HFF-Myc (cell line): ENCODE results near the gene CDH15.

Experiments used
- DNase-seq: peaks from one replicate; pipeline ENCODE4 v3.0.0-alpha.2; 2011; ENCODE audit warnings: low read depth; ENCODE audit errors: extremely low read depth
- H3K4me3 ChIP-seq: replicated peaks from 2 replicates; pipeline ENCODE4 v1.5.1; 2011; ENCODE audit warnings: low read depth, mild to moderate bottlenecking, control low read depth, low read length
- TF ChIP-seq, protein P1 (sequence below): IDR thresholded peaks from 2 replicates; pipeline ENCODE4 v1.5.1; 2012; ENCODE audit warnings: mild to moderate bottlenecking, low read depth, low read length, control low read depth; ENCODE audit errors: missing control alignments

Gene CDH15

GRCh38 chr16:89177501-89177900 lies 6.0 kb downstream of the CDH15 start:
- DNase-seq, result no peak
- H3K4me3 ChIP-seq, result no peak overlapping the region
- TF ChIP-seq, protein P1, sequence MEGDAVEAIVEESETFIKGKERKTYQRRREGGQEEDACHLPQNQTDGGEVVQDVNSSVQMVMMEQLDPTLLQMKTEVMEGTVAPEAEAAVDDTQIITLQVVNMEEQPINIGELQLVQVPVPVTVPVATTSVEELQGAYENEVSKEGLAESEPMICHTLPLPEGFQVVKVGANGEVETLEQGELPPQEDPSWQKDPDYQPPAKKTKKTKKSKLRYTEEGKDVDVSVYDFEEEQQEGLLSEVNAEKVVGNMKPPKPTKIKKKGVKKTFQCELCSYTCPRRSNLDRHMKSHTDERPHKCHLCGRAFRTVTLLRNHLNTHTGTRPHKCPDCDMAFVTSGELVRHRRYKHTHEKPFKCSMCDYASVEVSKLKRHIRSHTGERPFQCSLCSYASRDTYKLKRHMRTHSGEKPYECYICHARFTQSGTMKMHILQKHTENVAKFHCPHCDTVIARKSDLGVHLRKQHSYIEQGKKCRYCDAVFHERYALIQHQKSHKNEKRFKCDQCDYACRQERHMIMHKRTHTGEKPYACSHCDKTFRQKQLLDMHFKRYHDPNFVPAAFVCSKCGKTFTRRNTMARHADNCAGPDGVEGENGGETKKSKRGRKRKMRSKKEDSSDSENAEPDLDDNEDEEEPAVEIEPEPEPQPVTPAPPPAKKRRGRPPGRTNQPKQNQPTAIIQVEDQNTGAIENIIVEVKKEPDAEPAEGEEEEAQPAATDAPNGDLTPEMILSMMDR, result no peak

- TF ChIP-seq, protein P1, result no peak
- no peak for DNase-seq
- H3K4me3 ChIP-seq, result no peak overlapping the region
Measured at GRCh38 chr16:89178453-89179147, 7.1 kb downstream of the CDH15 start.

DNA sequence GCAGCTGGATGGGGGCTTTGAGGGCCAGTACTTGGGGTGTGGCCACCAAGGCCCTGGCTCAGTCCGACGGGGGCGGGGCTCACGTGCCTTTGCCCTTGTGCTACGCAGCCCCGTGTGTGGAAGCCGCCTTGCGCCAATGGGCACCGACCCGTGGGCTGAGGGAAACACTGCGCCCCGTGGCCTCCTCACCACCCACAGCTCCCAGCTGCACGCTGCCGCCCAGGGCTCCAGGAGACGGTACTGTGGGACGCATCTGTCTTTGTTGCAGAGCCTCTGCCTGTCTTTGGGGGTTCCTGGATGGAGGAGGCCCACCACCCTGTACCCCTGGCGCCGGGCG lies 7.6 kb downstream of the CDH15 start:
- DNase-seq, result no peak
- no peak overlapping the region for H3K4me3 ChIP-seq
- TF ChIP-seq, protein P1, result no peak

GRCh38 chr16:89179656-89180315 lies 8.2 kb downstream of the CDH15 start:
- DNase-seq, result no peak
- H3K4me3 ChIP-seq, result no peak overlapping the region
- TF ChIP-seq, protein P1, result no peak

- DNase-seq, result no peak
- TF ChIP-seq, protein P1, result no peak
- H3K4me3 ChIP-seq, result no peak overlapping the region
Measured at GRCh38 chr16:89183463-89183862, 11.9 kb downstream of the CDH15 start.

GRCh38 chr16:89183975-89184676 lies 12.6 kb downstream of the CDH15 start:
- no peak for DNase-seq
- TF ChIP-seq, protein P1, result no peak
- H3K4me3 ChIP-seq, result no peak overlapping the region
